GM12878 (cell line): ENCODE measurements around the gene SIK2. TPM values are rescaled to one million over a fixed set of nuclear protein-coding genes. Genes with fewer than 3 reads are reported as not detected.
A peak's percentile ranks its signal among the peaks of the same experiment; 100 is the strongest.

Source experiments
- ATAC-seq: fragments of 200-7000 bp; cut with Tn5 transposase; 3 replicates; pipeline ENCODE4 v1.9.1; 2020; ENCODE audit warnings: mild to moderate bottlenecking, moderate library complexity
- BruUV-seq: library from RNA; stranded (reverse); fragments of 400-500 nt; replicated peaks from 2 replicates; lab custom pipeline; 2021; lab: Mats Ljungman, UMichigan
- CTCF ChIA-PET: fragments of 300-600 bp; sonication (Branson Sonifier 250); formaldehyde crosslinking; extraction: SDS; loops from one replicate; lab custom pipeline; 2021; ENCODE audit warnings: inconsistent platforms; lab: Yijun Ruan, JAX
- POLR2A ChIA-PET: fragments of 350-600 bp; formaldehyde crosslinking; extraction: SDS; loops from one replicate; lab custom pipeline; 2021; ENCODE audit warnings: inconsistent platforms; lab: Charles Lee
- RAD21 ChIA-PET: fragments of 300-600 bp; sonication (Branson Sonifier 250); formaldehyde crosslinking; loops from one replicate; lab custom pipeline; 2023; ENCODE audit warnings: antibody characterized with exemption; ENCODE audit not compliant: unreplicated experiment; lab: Charles Lee
- SMC1A ChIA-PET: fragments of 300-600 bp; sonication (Branson Sonifier 250); formaldehyde crosslinking; loops from one replicate; lab custom pipeline; 2023; ENCODE audit not compliant: unreplicated experiment, uncharacterized antibody; lab: Charles Lee
- DNase-seq: peaks from one replicate; pipeline ENCODE4 v3.0.0-alpha.2; 2011; ENCODE audit warnings: low read depth, low spot score
- FAIRE-seq: peaks from 3 replicates; lab custom pipeline; 2011; peaks lifted over from hg19 to GRCh38; lab: Jason Lieb, UNC
- H2AFZ ChIP-seq: 2 replicates; pipeline ENCODE4 v1.6.0; 2011; ENCODE audit warnings: low read depth, low read length, control low read depth; ENCODE audit not compliant: control insufficient read depth
- H3K27ac ChIP-seq: 2 replicates; pipeline ENCODE4 v1.5.1; 2011; ENCODE audit warnings: control low read depth; ENCODE audit not compliant: control insufficient read depth, insufficient read depth
- H3K27me3 ChIP-seq, 2 experiments: replicated peaks in 1 of 2; 2 replicates each; pipeline versions ENCODE4 v1.6.0 to v1.6.1; 2011; ENCODE audit warnings: low read length in 1 of 2; ENCODE audit not compliant: control insufficient read depth in 2 of 2, insufficient read depth in 2 of 2
- H3K36me3 ChIP-seq, 2 experiments: 2 replicates each; pipeline ENCODE4 v1.5.1; 2011; ENCODE audit warnings: low read length in 1 of 2; ENCODE audit not compliant: control insufficient read depth in 2 of 2, insufficient read depth in 2 of 2
- H3K4me1 ChIP-seq: 2 replicates; pipeline ENCODE4 v1.6.1; 2011; ENCODE audit warnings: mild to moderate bottlenecking, low read length, moderate library complexity, mixed read lengths; ENCODE audit not compliant: control insufficient read depth, insufficient read depth
- H3K4me2 ChIP-seq: 2 replicates; pipeline ENCODE4 v1.6.0; 2011; ENCODE audit warnings: control low read depth; ENCODE audit not compliant: control insufficient read depth, insufficient read depth
- H3K4me3 ChIP-seq: fragments of 200-600 bp; sonication (generic); 2 replicates; pipeline ENCODE4 v1.5.1; 2016
- H3K79me2 ChIP-seq: 2 replicates; pipeline ENCODE4 v1.6.0; 2011; ENCODE audit warnings: low read length; ENCODE audit not compliant: control insufficient read depth, insufficient read depth
- H3K9ac ChIP-seq: 2 replicates; pipeline ENCODE4 v1.8.0; 2011; ENCODE audit warnings: low read length, control low read depth, mixed read lengths; ENCODE audit not compliant: control insufficient read depth, insufficient read depth
- H3K9me3 ChIP-seq: replicated peaks from 3 replicates; pipeline ENCODE4 v1.5.1; 2011; ENCODE audit warnings: mild to moderate bottlenecking, low read length; ENCODE audit not compliant: control insufficient read depth, insufficient read depth
- H4K20me1 ChIP-seq: 2 replicates; pipeline ENCODE4 v1.6.0; 2011; ENCODE audit not compliant: control insufficient read depth, insufficient read depth
- BCL11A ChIP-seq: IDR thresholded peaks from 2 replicates; pipeline ENCODE4 v1.6.1; 2011; ENCODE audit warnings: low read depth, low read length
- BRCA1 ChIP-seq: IDR thresholded peaks from 2 replicates; pipeline ENCODE4 v1.6.1; 2011; ENCODE audit warnings: low read depth, low read length, improper control_type of control experiment
- CHD1 ChIP-seq: IDR thresholded peaks from 2 replicates; pipeline ENCODE4 v1.6.1; 2012; ENCODE audit warnings: low read depth, low read length, improper control_type of control experiment
- EED ChIP-seq: sonication (generic); IDR thresholded peaks from 2 replicates; pipeline ENCODE4 v1.6.1; 2016; ENCODE audit warnings: antibody characterized with exemption, low read depth
- EGR1 ChIP-seq, 2 experiments: IDR thresholded peaks; 1 replicate in 1 of 2; 2 replicates in 1 of 2; pipeline ENCODE4 v1.6.1; 2011 to 2012; ENCODE audit warnings: low read depth in 2 of 2, low read length in 2 of 2, borderline replicate concordance in 1 of 2, mild to moderate bottlenecking in 1 of 2, moderate library complexity in 1 of 2
- EZH2 ChIP-seq: IDR thresholded peaks from 2 replicates; pipeline ENCODE4 v1.6.1; 2012; ENCODE audit warnings: low read depth, mild to moderate bottlenecking, control low read depth, inconsistent platforms, low read length, borderline replicate concordance; ENCODE audit not compliant: control insufficient read depth
- FOXM1 ChIP-seq: IDR thresholded peaks from 2 replicates; pipeline ENCODE4 v1.6.1; 2012; ENCODE audit warnings: low read depth, mild to moderate bottlenecking, inconsistent platforms, low read length, moderate library complexity
- IKZF1 ChIP-seq: fragments of 450-650 bp; conservative IDR thresholded peaks from 2 replicates; pipeline ENCODE4 v1.6.1; 2017; ENCODE audit warnings: antibody characterized with exemption, mild to moderate bottlenecking
- IRF4 ChIP-seq: IDR thresholded peaks from 2 replicates; pipeline ENCODE4 v1.6.1; 2011; ENCODE audit warnings: low read depth, low read length
- LARP7 ChIP-seq: fragments of 450-650 bp; IDR thresholded peaks from 2 replicates; pipeline ENCODE4 v1.6.1; 2017; ENCODE audit warnings: mild to moderate bottlenecking
- MEF2A ChIP-seq: IDR thresholded peaks from 2 replicates; pipeline ENCODE4 v1.6.1; 2011; ENCODE audit warnings: low read depth, mild to moderate bottlenecking, low read length, moderate library complexity; ENCODE audit not compliant: insufficient read depth
- NBN ChIP-seq: fragments of 450-650 bp; IDR thresholded peaks from 2 replicates; pipeline ENCODE4 v1.6.1; 2016
- RUNX3 ChIP-seq: IDR thresholded peaks from 2 replicates; pipeline ENCODE4 v1.6.1; 2012; ENCODE audit warnings: low read length, inconsistent platforms
- SMAD5 ChIP-seq: IDR thresholded peaks from 2 replicates; pipeline ENCODE4 v1.6.1; 2016; ENCODE audit warnings: antibody characterized with exemption, low read depth
- TAF1 ChIP-seq: IDR thresholded peaks from 2 replicates; pipeline ENCODE4 v1.6.1; 2011; ENCODE audit warnings: mild to moderate bottlenecking, low read depth, low read length, borderline replicate concordance
- WRNIP1 ChIP-seq: IDR thresholded peaks from 2 replicates; pipeline ENCODE4 v1.6.1; 2011; ENCODE audit warnings: low read depth, low read length, improper control_type of control experiment, borderline replicate concordance
- ZNF384 ChIP-seq: IDR thresholded peaks from 2 replicates; pipeline ENCODE4 v1.6.1; 2012; ENCODE audit warnings: low read depth, mild to moderate bottlenecking, low read length, improper control_type of control experiment, borderline replicate concordance
- ZZZ3 ChIP-seq: IDR thresholded peaks from 2 replicates; pipeline ENCODE4 v1.6.1; 2011; ENCODE audit warnings: low read depth; ENCODE audit not compliant: control insufficient read depth, insufficient read length
- WGBS: methylation state at CpG from one replicate; pipeline ENCODE4 v1.1.6; 2016; ENCODE audit warnings: low lambda C conversion rate; ENCODE audit not compliant: insufficient replicate concordance, insufficient coverage; ENCODE audit errors: missing lambda C conversion rate; 5-methylcytosine and 5-hydroxymethylcytosine counted together
- in situ Hi-C: fragments of 300-500 bp; cut with MboI; formaldehyde crosslinking; loops from 9 replicates; pipeline ENCODE4 v1.14.3; 2018; ENCODE audit warnings: mixed read lengths
- intact Hi-C: fragments of 100-400 bp; cut with micrococcal nuclease; formaldehyde crosslinking; loops from one replicate; pipeline ENCODE4 v1.14.2; 2022; ENCODE audit not compliant: unreplicated experiment
- polyA plus RNA-seq, 11 experiments: library from polyadenylated mRNA; depleted of rRNA in 4 of 11; unstranded in 6 of 11; stranded (reverse) in 5 of 11; fragments of >200 nt; fragmentation: Nextera tagmentation in 4 of 11; fragmentation: Illumina TruSeq in 1 of 11; extraction: Ambion mirVana in 4 of 11; extraction: Trizol in 1 of 11; gene quantifications; 1 replicate in 1 of 11; 2 replicates in 10 of 11; pipeline versions ENCODE4 v1.2.1 to v1.2.3, GENCODE V29; 2011 to 2016; ENCODE audit warnings: inconsistent platforms in 2 of 11, missing spikeins in 2 of 11, low read depth in 1 of 11
- total RNA-seq, 4 experiments: library from RNA; depleted of rRNA in 3 of 4; stranded (reverse); fragments of >200 nt in 3 of 4; fragmentation: Illumina TruSeq in 1 of 4; extraction: Trizol in 1 of 4; gene quantifications; 2 replicates each; pipeline versions ENCODE4 v1.2.1 to v1.2.3, GENCODE V29; 2013 to 2021
- TF ChIP-seq, protein P1 (sequence below): fragments of 150-350 bp; IDR thresholded peaks from 2 replicates; pipeline ENCODE4 v1.6.1; 2014; ENCODE audit warnings: mild to moderate bottlenecking, low read depth, low read length
- TF ChIP-seq, protein P2 (sequence below): fragments of 450-650 bp; IDR thresholded peaks from 2 replicates; pipeline ENCODE4 v1.6.1; 2017; ENCODE audit warnings: low read depth, mild to moderate bottlenecking, moderate library complexity

The SIK2 gene
- total and polyA plus RNA-seq, 10 of the 15 experiments (the other 5 are each of a cell fraction or from before 2014, with no cell fraction given) = 0.97 to 14.2 (median 4.5) TPM

DNA sequence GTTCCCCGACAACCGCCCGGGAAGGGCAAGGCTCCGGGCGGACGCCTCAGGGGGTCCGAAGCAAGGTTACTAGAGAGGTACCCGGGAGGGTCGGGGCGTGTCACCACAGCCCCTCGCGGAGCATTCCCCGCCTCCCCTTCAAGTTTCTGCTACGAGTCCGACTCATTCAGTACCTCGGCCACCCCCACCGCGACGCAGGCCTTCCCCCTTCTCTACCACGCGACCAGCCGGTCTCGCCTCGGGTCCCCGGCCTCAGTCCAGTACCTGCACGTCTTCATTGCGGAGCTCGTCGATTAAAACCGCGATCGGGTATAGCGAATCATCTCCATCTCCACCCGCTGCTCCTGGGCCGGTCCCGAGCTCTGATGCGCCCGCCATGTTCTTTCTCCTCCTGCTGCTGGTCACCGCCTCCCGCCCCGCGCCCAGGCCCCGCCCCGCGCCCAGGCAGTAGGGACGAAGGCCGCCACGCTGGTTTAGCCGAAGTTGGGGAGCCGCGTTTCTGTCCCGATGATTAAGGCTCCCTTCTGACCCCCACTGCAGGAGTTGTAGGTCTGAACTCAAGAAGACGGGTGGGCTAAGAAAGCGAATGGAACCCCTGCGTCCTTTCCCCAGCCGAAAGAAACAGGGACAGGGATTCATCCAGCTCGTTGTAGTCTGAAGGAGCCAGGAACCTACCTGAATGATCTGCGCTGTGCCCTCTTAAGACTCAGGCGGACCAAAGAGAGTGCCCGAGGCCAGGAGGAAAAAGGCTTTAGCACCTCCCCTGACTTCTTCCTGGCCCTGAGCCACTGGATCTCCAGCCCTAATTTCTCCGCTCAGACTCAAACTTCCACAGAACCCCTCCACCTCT, 164.0 kb downstream of the SIK2 start, which contains the start of gene PPP2R1B:
PPP2R1B (minus strand) TSS at position 406 of the 850 bp plus-strand sequence; CDS start at position 378, 28 bp downstream.
- CTCF ChIA-PET = interaction anchor here (0.7 to 13.4 kb wide), 14 partner anchors 11 to 200 kb away, joined by 3 to 174 read pairs (median 4); partner anchors contain the start of gene SIK2
- Histone ChIP-seq H3K4me2 (peak within 1 kb of the TSS; percentile 97), H3K4me1 (no peaks in the 10 kb centered on the region; the same call in 1 of the 2 replicates), H3K79me2 (peaks cover 22% of the 10 kb centered on the region), H3K9ac (peak within 1 kb of the TSS; percentile 80), H2AFZ (peak within 1 kb of the TSS; percentile 97), H3K27me3 (no peaks in the 10 kb centered on the region), H3K9me3 (no peaks in the 10 kb centered on the region), H3K27ac (peak within 1 kb of the TSS; percentile 77), H3K36me3 (peaks cover 0 to 7% of the 10 kb centered on the region in 2 experiments; a peak in 2 of 4 replicates), H4K20me1 (no peaks in the 10 kb centered on the region), H3K4me3 (peak within 1 kb of the TSS; percentile 78)
- peak; percentile 35 for DNase-seq
- in situ Hi-C loops (no loop called here), intact Hi-C loops (loop anchor here (2.0 kb wide), 1 partner anchor 163 kb away; the partner anchor contains the start of gene SIK2)
- POLR2A ChIA-PET = interaction anchor here (0.6 to 6.0 kb wide), 14 partner anchors 11 to 236 kb away, joined by 3 to 56 read pairs (median 6); partner anchors contain the start of gene SIK2
- RAD21 ChIA-PET = interaction anchor here (0.6 to 7.6 kb wide), 17 partner anchors 11 to 179 kb away, joined by 3 to 136 read pairs (median 4); partner anchors contain the start of gene SIK2
- SMC1A ChIA-PET = interaction anchor here (0.6 to 8.1 kb wide), 30 partner anchors 11 to 1639 kb away, joined by 3 to 154 read pairs (median 4); partner anchors contain the start of gene SIK2
- WGBS = 1% methylated on average over 50 of the region's 61 CpGs
- peak; percentile 27 for FAIRE-seq
- peak; percentile 97 for ATAC-seq
- TSS peak; percentile 97 for BruUV-seq
- TF ChIP-seq CHD1 = no peak
- no peak for TF ChIP-seq ZZZ3
- peak; percentile 62; the same call in 1 of the 2 replicates for TF ChIP-seq SMAD5
- TF ChIP-seq EGR1 (IDR thresholded peaks at IDR 0.05; ENCODE audit: borderline replicate concordance in 1 of 2, low read depth in 2 of 2, low read length in 2 of 2) = peak in 1 of 2 experiments; percentile 6; a peak in 1 of 3 replicates
- peak; percentile 78; the same call in 1 of the 2 replicates for TF ChIP-seq TAF1
- TF ChIP-seq WRNIP1 = no peak
- no peak for TF ChIP-seq BCL11A
- peak; percentile 82 for TF ChIP-seq LARP7
- TF ChIP-seq MEF2A = no peak
- TF ChIP-seq, protein P1, sequence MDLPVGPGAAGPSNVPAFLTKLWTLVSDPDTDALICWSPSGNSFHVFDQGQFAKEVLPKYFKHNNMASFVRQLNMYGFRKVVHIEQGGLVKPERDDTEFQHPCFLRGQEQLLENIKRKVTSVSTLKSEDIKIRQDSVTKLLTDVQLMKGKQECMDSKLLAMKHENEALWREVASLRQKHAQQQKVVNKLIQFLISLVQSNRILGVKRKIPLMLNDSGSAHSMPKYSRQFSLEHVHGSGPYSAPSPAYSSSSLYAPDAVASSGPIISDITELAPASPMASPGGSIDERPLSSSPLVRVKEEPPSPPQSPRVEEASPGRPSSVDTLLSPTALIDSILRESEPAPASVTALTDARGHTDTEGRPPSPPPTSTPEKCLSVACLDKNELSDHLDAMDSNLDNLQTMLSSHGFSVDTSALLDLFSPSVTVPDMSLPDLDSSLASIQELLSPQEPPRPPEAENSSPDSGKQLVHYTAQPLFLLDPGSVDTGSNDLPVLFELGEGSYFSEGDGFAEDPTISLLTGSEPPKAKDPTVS = no peak
- TF ChIP-seq RUNX3 = no peak
- TF ChIP-seq NBN = peak; percentile 67; the same call in 1 of the 2 replicates
- TF ChIP-seq, protein P2, sequence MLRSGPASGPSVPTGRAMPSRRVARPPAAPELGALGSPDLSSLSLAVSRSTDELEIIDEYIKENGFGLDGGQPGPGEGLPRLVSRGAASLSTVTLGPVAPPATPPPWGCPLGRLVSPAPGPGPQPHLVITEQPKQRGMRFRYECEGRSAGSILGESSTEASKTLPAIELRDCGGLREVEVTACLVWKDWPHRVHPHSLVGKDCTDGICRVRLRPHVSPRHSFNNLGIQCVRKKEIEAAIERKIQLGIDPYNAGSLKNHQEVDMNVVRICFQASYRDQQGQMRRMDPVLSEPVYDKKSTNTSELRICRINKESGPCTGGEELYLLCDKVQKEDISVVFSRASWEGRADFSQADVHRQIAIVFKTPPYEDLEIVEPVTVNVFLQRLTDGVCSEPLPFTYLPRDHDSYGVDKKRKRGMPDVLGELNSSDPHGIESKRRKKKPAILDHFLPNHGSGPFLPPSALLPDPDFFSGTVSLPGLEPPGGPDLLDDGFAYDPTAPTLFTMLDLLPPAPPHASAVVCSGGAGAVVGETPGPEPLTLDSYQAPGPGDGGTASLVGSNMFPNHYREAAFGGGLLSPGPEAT = no peak
- TF ChIP-seq IKZF1 = peak; percentile 40
- TF ChIP-seq EZH2 = no peak
- no peak for TF ChIP-seq FOXM1
- peak; percentile 25; the same call in 1 of the 2 replicates for TF ChIP-seq EED
- no peak for TF ChIP-seq BRCA1
- TF ChIP-seq ZNF384 = no peak
- TF ChIP-seq IRF4 = no peak
